Measurements from ENCODE around the gene TBKBP1. TPM values are rescaled to one million over a fixed set of nuclear protein-coding genes. Genes with fewer than 3 reads are reported as not detected.

TBKBP1 gene
- total RNA-seq, 2 experiments from 2014 or later = 2.6 to 3.0 TPM

DNA sequence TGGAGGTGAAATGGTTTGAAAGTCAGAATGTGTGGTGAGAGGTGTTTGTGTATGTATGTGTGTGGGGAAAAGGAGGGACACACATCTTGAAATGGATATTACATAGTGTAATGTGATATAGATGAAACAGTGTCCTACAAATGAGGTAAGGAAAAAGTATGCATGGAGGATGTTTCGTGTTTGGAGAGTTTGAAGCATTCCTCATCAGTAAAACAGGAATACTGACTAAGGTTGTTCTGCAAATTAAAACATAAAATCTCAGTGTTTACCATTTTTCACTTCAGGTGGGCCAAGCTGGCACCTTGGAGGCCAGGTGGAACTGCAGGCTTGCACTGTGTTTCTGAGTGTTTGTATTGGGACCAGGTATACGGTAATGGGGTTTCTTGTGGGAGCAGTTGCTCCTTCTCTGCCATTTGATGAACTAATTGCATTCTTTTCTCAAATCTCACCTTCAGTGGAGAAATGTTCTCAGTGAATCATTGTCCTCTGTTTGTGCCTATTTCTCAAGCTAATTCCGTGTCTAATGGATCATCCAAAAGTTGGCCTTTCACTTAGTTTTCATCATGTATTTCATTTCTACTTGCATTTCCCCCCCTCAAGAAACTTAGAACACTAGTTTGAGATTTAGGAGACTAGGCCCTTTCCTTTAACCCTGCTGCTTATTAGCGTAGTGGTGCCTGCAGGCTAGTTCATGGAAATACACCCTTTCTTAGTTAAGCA, 8.2 kb upstream of the TBKBP1 start:
- peaks cover 20% of the 10 kb centered on the region for H3K4me1 Mint-ChIP-seq
- H3K27ac Mint-ChIP-seq = no peak overlapping the region
- CTCF ChIA-PET = no interaction called here
- DNase-seq (no peak), ATAC-seq (no peak)
- peaks cover 53% of the 10 kb centered on the region for H3K36me3 Mint-ChIP-seq
- no peaks in the 10 kb centered on the region for H3K27me3 Mint-ChIP-seq
- H3K4me3 Mint-ChIP-seq = no peak overlapping the region
- H3K9me3 Mint-ChIP-seq (ENCODE audit: low read depth) = no peaks in the 10 kb centered on the region

DNA sequence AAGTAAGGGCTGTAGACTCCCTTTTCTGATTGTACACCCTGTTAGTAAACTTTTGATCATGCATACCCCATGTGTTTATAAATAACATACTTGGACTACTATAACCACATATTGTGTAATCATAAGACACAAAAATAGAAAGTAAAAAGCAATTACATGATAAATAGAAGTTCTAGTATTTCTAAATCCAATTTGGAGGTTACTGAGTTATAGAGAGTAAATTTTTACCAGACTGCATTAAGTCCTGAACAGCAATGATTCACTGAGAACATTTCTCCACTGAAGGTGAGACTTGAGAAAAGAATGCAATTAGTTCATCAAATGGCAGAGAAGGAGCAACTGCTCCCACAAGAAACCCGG, 7.7 kb upstream of the TBKBP1 start:
- H3K27me3 Mint-ChIP-seq = no peaks in the 10 kb centered on the region
- CTCF ChIA-PET = no interaction called here

DNA sequence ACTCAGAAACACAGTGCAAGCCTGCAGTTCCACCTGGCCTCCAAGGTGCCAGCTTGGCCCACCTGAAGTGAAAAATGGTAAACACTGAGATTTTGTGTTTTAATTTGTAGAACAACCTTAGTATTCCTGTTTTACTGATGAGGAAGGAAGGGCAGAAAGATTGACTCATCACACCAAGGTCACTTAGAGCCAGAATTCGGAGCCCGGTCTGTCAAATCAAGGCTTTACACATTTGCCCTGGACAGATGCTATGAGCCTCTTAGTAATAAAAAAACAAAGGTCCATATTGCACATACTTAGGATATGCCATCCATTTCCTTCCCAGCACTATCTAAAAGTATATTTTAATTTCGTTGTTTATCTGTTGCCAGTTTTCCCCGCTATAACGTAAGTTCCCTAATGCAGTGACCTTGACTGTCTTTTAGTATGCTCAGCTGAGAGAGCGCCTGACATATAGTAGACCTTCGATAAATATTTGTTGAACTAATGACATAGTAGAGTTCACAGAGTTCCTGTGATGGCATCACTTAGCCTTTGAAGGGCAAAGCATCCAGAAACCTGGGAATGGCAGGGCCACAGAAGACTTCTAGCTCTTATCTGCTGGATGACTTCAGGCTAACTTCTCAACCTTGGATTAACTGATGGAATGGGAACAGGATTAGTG, 7.2 kb upstream of the TBKBP1 start:
- H3K4me1 Mint-ChIP-seq = peaks cover 19% of the 10 kb centered on the region
- H3K27ac Mint-ChIP-seq = no peak overlapping the region
- peaks cover 48% of the 10 kb centered on the region for H3K36me3 Mint-ChIP-seq
- DNase-seq (no peak), ATAC-seq (no peak)
- no peak overlapping the region for H3K4me3 Mint-ChIP-seq
- no peaks in the 10 kb centered on the region for H3K9me3 Mint-ChIP-seq (ENCODE audit: low read depth)
- no peaks in the 10 kb centered on the region for H3K27me3 Mint-ChIP-seq
- CTCF ChIA-PET = interaction anchor here (0.9 to 2.5 kb wide), 6 partner anchors 8 to 135 kb away, joined by 3 to 11 read pairs (median 4); partner anchors contain the start of genes OSBPL7 and TBX21

More for the DNA sequence above, 7.7 kb upstream of the TBKBP1 start:
- no peak for ATAC-seq
- peaks cover 50% of the 10 kb centered on the region for H3K36me3 Mint-ChIP-seq
- H3K4me1 Mint-ChIP-seq = peaks cover 18% of the 10 kb centered on the region
- no peak overlapping the region for H3K4me3 Mint-ChIP-seq
- H3K9me3 Mint-ChIP-seq (ENCODE audit: low read depth) = no peaks in the 10 kb centered on the region
- no peak for DNase-seq
- H3K27ac Mint-ChIP-seq = no peak overlapping the region

DNA sequence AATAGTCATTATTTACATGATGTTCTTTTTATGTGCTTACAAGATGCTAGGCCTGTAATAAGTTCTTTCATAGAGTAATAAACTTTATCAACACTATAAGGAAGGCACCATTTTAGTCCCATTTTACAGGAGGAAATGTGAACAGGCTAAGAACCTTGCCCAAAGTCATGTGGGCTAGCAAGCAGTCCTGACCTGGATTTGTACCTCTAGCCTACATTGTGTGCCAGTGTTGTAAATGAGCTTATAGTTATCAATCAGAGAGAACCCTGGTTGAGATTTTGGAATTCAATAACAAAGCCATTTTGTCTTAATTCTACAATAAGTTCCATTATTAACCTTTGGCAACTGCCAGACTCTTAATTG, 6.7 kb upstream of the TBKBP1 start:
- DNase-seq (no peak), ATAC-seq (no peak)
- Mint-ChIP-seq H3K36me3 (peaks cover 43% of the 10 kb centered on the region), H3K4me3 (no peak overlapping the region), H3K27me3 (peaks cover 3% of the 10 kb centered on the region), H3K27ac (no peak overlapping the region), H3K4me1 (peaks cover 19% of the 10 kb centered on the region), H3K9me3 (ENCODE audit: low read depth) (no peaks in the 10 kb centered on the region)
- CTCF ChIA-PET = interaction anchor here (0.9 to 2.5 kb wide), 9 partner anchors 9 to 134 kb away, joined by 3 to 11 read pairs (median 3); partner anchors contain the start of genes OSBPL7 and TBX21

DNA sequence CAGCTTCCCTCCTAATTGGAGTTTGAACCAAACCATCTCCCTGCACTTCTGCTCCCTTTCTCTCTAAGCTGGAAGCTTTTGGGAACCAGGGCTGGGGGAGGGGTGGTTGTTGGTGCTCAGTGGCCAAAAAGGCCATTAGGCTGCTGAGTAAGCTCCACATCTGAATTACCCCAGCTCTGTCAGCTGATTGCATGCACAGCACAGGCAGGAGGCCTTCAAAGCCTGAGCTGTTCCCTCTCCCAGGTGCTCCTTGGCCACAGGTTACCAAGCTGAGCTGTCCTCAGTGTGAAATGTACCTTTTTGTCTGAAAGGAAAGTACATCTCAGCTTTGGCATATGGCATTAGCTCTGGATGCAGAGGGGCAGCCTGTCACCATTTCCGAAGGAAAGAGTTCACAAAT, 6.2 kb upstream of the TBKBP1 start:
- Mint-ChIP-seq H3K9me3 (ENCODE audit: low read depth) (no peaks in the 10 kb centered on the region), H3K4me1 (peaks cover 21% of the 10 kb centered on the region), H3K4me3 (no peak overlapping the region), H3K36me3 (peaks cover 39% of the 10 kb centered on the region), H3K27me3 (peaks cover 3% of the 10 kb centered on the region), H3K27ac (no peak overlapping the region)
- ATAC-seq (no peak), DNase-seq (no peak)
- CTCF ChIA-PET = interaction anchor here (0.9 to 2.5 kb wide), 11 partner anchors 9 to 134 kb away, joined by 3 to 11 read pairs (median 3); partner anchors contain the start of genes OSBPL7 and TBX21

DNA sequence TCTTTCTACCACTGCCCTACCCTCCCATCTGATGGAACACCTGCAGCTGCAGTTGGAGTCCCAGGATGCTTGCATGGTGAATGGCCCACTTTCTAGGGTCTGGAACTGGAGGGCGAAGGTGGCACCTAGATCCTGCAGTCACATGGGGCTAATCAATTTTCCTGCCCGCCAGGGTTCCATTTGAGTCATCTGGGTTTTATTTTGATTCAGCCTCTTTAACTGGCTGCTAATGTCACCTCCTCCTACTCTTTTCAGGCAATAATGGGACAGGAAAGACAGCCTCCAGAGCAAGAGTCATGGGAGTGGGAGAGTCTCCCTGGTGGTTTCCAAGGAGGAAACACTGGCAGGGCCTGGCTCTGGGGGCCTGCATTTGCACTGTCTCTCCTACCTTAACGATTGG, 3.8 kb upstream of the TBKBP1 start:
- Mint-ChIP-seq H3K36me3 (peaks cover 19% of the 10 kb centered on the region), H3K4me3 (no peak overlapping the region), H3K9me3 (ENCODE audit: low read depth) (no peaks in the 10 kb centered on the region), H3K27ac (no peak overlapping the region), H3K27me3 (peaks cover 9% of the 10 kb centered on the region), H3K4me1 (peaks cover 30% of the 10 kb centered on the region)
- no peak for DNase-seq
- CTCF ChIA-PET = interaction anchor here (1.5 to 4.3 kb wide), 2 partner anchors 10 to 100 kb away, joined by 10 to 18 read pairs; no protein-coding TSS in a partner anchor
- ATAC-seq = no peak

DNA sequence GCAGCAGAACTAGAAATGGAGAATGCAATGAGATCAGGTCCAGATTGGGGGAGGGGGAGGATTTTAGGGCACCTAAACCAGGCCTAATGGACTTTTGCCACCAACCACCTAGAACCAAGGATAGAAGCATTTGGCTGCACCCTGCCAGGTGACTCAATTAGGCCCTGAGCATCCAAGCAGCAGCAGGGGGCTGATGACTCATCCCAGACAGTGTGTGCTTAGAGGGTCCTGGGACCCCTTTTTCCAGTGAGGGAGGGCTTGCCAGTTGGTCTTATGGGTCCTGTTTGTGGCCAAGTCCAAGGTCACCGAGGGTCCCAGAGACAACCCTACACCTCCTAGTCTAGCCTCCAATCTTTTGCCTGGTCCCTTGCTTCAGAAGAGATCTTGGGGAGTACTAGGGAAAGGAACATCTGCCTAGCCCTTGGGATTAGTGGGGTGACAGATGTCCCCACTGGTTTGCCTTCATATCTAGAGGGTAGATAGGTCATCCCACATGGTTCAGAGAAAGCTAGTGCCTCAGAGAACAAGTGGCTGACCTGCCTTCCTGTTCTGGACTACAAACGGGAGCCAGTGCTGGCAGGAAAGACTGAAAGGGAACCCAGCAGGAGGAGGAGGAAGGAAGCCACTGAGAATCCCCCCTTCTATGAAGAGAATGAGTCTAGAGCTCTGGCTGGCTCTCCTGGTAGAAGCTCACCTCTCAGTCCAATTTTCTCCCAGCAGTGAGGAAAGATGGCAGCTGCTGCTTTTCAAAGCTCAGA, 1.6 kb upstream of the TBKBP1 start:
- Mint-ChIP-seq H3K9me3 (ENCODE audit: low read depth) (no peaks in the 10 kb centered on the region), H3K27ac (no peak overlapping the region), H3K4me3 (peak overlapping the region; percentile 75), H3K4me1 (peaks cover 31% of the 10 kb centered on the region), H3K27me3 (peaks cover 9% of the 10 kb centered on the region), H3K36me3 (no peaks in the 10 kb centered on the region)
- ATAC-seq = no peak
- DNase-seq = no peak
- CTCF ChIA-PET = interaction anchor here (0.5 to 4.3 kb wide), 8 partner anchors 12 to 109 kb away, joined by 3 to 18 read pairs (median 4); no protein-coding TSS in a partner anchor

DNA sequence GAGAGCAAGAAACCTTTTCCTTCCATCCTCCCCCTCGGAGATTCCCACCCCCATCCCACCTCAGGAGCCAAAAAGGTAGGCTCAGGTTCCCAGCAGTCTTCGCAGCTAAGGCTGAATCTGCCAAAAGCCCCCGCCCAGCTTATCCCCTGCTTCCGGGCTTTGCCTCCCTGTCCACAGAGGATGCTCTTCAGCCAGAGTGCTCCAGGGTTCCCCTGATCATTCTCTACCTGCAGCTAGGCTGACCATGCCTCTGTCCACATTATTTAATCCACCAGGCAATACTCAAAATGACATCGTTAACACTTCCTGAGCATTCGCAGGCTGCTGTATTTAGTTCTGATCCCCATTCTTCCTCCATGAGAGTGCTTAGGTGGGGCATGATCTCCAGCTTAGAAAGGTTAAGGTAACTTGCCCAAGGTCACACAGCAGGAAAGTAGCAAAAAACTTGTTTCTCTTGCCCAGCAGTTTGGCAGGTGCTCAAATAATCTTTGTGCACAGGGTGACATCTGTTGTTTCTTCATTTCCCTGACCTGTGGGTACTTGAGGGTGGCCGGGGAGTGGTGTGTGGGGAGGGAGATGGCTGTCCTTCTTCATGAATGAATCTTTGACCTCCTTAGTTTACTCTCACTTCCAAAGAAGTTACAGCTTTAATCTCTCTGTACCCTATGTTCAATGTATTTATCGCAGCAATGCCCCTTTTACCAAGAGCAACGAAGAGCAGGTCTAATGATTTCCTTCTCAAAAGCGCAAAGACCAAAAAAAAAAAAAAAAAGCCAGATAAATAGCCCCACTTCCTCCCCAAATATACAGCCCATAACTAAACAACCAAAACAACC, 848 bp upstream of the TBKBP1 start:
- DNase-seq (no peak), ATAC-seq (no peak)
- peak overlapping the region; percentile 75 for H3K4me3 Mint-ChIP-seq
- H3K27ac Mint-ChIP-seq = peak overlapping the region; percentile 22
- no peaks in the 10 kb centered on the region for H3K36me3 Mint-ChIP-seq
- H3K27me3 Mint-ChIP-seq = peaks cover 9% of the 10 kb centered on the region
- no peaks in the 10 kb centered on the region for H3K9me3 Mint-ChIP-seq (ENCODE audit: low read depth)
- peaks cover 31% of the 10 kb centered on the region for H3K4me1 Mint-ChIP-seq
- CTCF ChIA-PET = interaction anchor here (0.5 to 4.3 kb wide), 12 partner anchors 11 to 148 kb away, joined by 3 to 18 read pairs (median 4); partner anchors contain the start of genes SCRN2 and TBX21

DNA sequence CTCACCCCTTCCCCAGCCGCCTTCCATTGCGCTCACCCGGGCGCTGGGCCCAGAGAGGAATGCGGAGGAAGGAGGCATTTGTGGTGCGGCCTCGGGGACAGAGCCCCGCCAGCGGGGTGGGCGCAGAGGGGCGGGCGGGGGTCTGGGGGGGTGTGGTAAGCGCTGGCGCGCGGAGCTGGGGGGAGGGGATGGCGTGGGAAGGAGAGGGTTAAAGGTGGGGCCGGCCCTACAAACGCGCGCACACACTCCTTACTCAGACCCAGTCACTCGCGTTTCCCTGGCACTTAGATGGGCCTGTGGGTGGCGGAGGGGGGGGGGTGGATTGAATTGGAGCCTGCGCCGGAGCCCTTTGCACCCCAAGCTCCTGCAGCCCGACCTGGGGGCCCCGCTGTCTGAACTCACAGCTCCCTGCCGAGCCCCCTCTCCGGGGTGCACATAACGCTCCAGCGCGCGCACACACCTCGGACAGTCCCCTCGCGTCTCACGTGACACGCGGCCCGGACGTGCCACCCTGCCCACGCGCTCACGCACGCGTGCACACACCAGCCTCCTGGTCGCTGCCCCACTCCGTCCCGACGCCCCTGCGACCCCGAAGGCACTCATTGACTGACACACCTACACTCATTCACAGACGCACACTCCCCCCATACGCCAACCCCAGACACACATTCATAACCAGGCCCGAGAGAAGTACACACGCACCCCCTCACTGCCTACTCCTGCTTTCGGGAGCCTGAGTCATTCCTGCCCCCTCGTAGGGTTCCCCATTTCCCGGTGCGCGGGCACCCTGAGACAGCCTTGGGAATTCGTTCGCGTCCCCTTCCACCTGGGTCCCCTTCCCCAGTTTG, 844 bp downstream of the TBKBP1 start:
- DNase-seq = no peak
- peak; percentile 10 for ATAC-seq
- Mint-ChIP-seq H3K9me3 (ENCODE audit: low read depth) (no peaks in the 10 kb centered on the region), H3K27me3 (peaks cover 9% of the 10 kb centered on the region), H3K27ac (no peak overlapping the region), H3K36me3 (no peaks in the 10 kb centered on the region), H3K4me1 (peaks cover 38% of the 10 kb centered on the region), H3K4me3 (peak overlapping the region; percentile 57)
- CTCF ChIA-PET = interaction anchor here (1.3 to 4.3 kb wide), 5 partner anchors 33 to 95 kb away, joined by 3 to 18 read pairs (median 6); partner anchors contain the start of gene TBX21

DNA sequence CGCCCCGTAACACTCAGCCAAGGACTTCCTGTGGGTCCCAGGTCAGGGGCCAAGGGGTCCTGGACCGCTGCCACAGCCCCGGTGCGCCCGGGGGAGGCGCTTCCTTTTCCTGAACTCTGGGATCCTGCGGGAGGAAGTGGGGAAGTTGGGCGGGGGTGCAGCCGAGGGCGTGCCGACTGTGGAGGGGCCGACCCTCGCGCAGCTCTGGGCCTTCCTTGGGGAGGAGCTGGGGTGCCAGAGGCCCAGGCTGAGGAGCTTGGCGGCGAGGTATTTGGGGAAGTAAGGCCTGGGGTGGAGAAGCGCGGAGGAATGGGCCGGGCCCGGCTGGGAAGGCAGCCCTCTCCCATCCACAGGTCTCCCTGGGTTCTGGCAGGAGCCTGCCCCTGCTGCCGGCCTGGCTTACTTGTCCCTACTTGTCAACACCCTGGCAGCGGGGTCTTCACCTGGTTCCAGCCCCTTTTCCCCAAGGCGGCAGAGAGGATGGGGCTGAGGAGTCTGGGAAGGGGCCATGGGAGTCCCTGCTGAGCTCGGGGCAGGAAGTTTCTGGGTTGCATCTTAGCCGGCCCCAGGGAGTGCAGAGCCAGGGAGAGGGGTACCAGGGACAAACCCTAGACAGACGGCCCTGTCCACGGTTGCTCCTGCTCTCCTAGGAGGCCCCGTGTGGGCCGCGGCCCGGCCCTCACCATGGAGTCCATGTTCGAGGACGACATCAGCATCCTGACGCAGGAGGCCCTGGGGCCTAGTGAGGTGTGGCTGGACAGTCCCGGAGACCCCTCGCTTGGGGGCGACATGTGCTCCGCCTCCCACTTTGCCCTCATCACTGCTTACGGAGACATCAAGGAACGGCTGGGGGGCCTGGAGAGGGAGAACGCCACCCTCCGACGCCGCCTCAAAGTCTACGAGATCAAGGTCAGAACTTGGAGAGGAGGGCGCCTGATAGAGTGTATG, 1.7 kb downstream of the TBKBP1 start:
- no peak overlapping the region for H3K27ac Mint-ChIP-seq
- ATAC-seq = no peak
- peak overlapping the region; percentile 57 for H3K4me3 Mint-ChIP-seq

More for the DNA sequence above, 1.7 kb downstream of the TBKBP1 start:
- DNase-seq = no peak
- Mint-ChIP-seq H3K27me3 (peaks cover 9% of the 10 kb centered on the region), H3K4me1 (peaks cover 36% of the 10 kb centered on the region), H3K36me3 (no peaks in the 10 kb centered on the region), H3K9me3 (ENCODE audit: low read depth) (no peaks in the 10 kb centered on the region)
- CTCF ChIA-PET = interaction anchor here (1.2 to 14.9 kb wide), 6 partner anchors 21 to 94 kb away, joined by 3 to 263 read pairs (median 48); partner anchors contain the start of gene TBX21
